NCI-H2196 treated with DMSO at 0.1 percent for 48 hours (cell line): ENCODE results near the gene AIFM1.
A peak's percentile ranks its signal among the peaks of the same experiment; 100 is the strongest.

ENCODE experiments used
- DNase-seq: peaks from one replicate; lab custom pipeline; 2025; ENCODE audit not compliant: unreplicated experiment; lab: John Stamatoyannopoulos, UW

The AIFM1 gene

GRCh38 chrX:130170752-130171445 is 5.3 kb upstream of the AIFM1 start:
- DNase-seq: peak; percentile 53

- no peak for DNase-seq
Measured at GRCh38 chrX:130167040-130167439, 1.4 kb upstream of the AIFM1 start.

- no peak for DNase-seq
Measured at GRCh38 chrX:130166503-130166777, 799 bp upstream of the AIFM1 start.

- peak; percentile 47 for DNase-seq
Measured at GRCh38 chrX:130165181-130165702, 399 bp downstream of the AIFM1 start.

- no peak for DNase-seq
Measured at GRCh38 chrX:130163398-130163797, 2.2 kb downstream of the AIFM1 start.

- DNase-seq: no peak
Measured at GRCh38 chrX:130162094-130162735, 3.4 kb downstream of the AIFM1 start.

GRCh38 chrX:130159776-130160175 is 5.9 kb downstream of the AIFM1 start:
- no peak for DNase-seq

GRCh38 chrX:130158311-130158710 is 7.3 kb downstream of the AIFM1 start:
- DNase-seq: no peak

GRCh38 chrX:130155564-130155963 is 10.1 kb downstream of the AIFM1 start:
- no peak for DNase-seq

GRCh38 chrX:130147631-130148030 is 18.0 kb downstream of the AIFM1 start:
- no peak for DNase-seq

GRCh38 chrX:130145123-130145522 is 20.5 kb downstream of the AIFM1 start:
- DNase-seq: no peak

- no peak for DNase-seq
Measured at GRCh38 chrX:130144509-130144908, 21.1 kb downstream of the AIFM1 start.

- no peak for DNase-seq
Measured at GRCh38 chrX:130139474-130140201, 26.0 kb downstream of the AIFM1 start.

- DNase-seq: no peak
Measured at GRCh38 chrX:130136961-130137360, 28.7 kb downstream of the AIFM1 start.

- DNase-seq: no peak
Measured at GRCh38 chrX:130136496-130136895, 29.1 kb downstream of the AIFM1 start.

GRCh38 chrX:130130990-130131389 is 34.7 kb downstream of the AIFM1 start:
- no peak for DNase-seq

- DNase-seq: no peak
Measured at GRCh38 chrX:130125091-130125874, 40.4 kb downstream of the AIFM1 start.

- DNase-seq: no peak
Measured at GRCh38 chrX:130124577-130124976, 41.1 kb downstream of the AIFM1 start.

- DNase-seq: no peak
Measured at GRCh38 chrX:130121505-130121800, 44.2 kb downstream of the AIFM1 start.

- no peak for DNase-seq
Measured at GRCh38 chrX:130120746-130121504, 44.7 kb downstream of the AIFM1 start.

GRCh38 chrX:130120321-130120731 is 45.3 kb downstream of the AIFM1 start:
- DNase-seq: no peak
